Astrocyte of the spinal cord (primary cell): ENCODE results near the gene ATP13A3.

Experiments
- DNase-seq: peaks from one replicate; pipeline ENCODE4 v3.0.0; 2011; ENCODE audit warnings: low read depth, low spot score
- H3K4me3 ChIP-seq: 2 replicates; pipeline ENCODE4 v1.5.1; 2011; ENCODE audit warnings: low read depth, mild to moderate bottlenecking, low read length, moderate library complexity
- in situ Hi-C: cut with HindIII; loops from 2 replicates; pipeline ENCODE4 v1.10.0; 2017; ENCODE audit warnings: low sequenced_read_pairs
- TF ChIP-seq, protein P1 (sequence below): IDR thresholded peaks from 2 replicates; pipeline ENCODE4 v1.5.1; 2012; ENCODE audit warnings: low read depth, mild to moderate bottlenecking, low read length, inconsistent platforms

The ATP13A3 gene

GRCh38 chr3:194380326-194380725, 106.5 kb downstream of the ATP13A3 start:
- no peak overlapping the region for H3K4me3 ChIP-seq
- TF ChIP-seq, protein P1, sequence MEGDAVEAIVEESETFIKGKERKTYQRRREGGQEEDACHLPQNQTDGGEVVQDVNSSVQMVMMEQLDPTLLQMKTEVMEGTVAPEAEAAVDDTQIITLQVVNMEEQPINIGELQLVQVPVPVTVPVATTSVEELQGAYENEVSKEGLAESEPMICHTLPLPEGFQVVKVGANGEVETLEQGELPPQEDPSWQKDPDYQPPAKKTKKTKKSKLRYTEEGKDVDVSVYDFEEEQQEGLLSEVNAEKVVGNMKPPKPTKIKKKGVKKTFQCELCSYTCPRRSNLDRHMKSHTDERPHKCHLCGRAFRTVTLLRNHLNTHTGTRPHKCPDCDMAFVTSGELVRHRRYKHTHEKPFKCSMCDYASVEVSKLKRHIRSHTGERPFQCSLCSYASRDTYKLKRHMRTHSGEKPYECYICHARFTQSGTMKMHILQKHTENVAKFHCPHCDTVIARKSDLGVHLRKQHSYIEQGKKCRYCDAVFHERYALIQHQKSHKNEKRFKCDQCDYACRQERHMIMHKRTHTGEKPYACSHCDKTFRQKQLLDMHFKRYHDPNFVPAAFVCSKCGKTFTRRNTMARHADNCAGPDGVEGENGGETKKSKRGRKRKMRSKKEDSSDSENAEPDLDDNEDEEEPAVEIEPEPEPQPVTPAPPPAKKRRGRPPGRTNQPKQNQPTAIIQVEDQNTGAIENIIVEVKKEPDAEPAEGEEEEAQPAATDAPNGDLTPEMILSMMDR: no peak
- no peak for DNase-seq
- in situ Hi-C loops: no loop called here

GRCh38 chr3:194379651-194380050, 107.2 kb downstream of the ATP13A3 start:
- in situ Hi-C loops: no loop called here

GRCh38 chr3:194379231-194379630, 107.6 kb downstream of the ATP13A3 start:
- in situ Hi-C loops: no loop called here
- TF ChIP-seq, protein P1: no peak
- H3K4me3 ChIP-seq: no peak overlapping the region
- DNase-seq: no peak

More at GRCh38 chr3:194379651-194380050, 107.2 kb downstream of the ATP13A3 start:
- TF ChIP-seq, protein P1: no peak
- H3K4me3 ChIP-seq: no peak overlapping the region
- no peak for DNase-seq

DNA sequence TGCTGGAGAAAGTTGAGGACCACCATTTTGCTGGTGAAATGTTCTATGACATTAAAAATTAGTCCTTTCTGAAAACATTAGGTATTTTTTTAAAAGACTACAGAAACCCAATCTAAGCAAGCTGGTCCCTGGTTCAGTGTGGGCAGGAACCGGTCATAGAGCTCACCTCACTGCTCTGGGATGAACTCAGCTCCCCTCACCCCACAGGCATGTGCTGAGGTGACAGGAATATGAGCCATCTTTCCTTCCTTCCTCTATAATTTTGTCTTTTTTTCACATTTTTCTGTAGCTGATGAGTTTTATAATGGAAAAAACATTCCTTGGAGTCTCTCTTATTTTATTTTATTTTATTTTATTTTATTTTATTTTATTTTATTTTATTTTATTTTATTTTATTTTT, 109.1 kb downstream of the ATP13A3 start:
- in situ Hi-C loops: no loop called here
- H3K4me3 ChIP-seq: no peak overlapping the region
- TF ChIP-seq, protein P1: no peak
- DNase-seq: no peak

DNA sequence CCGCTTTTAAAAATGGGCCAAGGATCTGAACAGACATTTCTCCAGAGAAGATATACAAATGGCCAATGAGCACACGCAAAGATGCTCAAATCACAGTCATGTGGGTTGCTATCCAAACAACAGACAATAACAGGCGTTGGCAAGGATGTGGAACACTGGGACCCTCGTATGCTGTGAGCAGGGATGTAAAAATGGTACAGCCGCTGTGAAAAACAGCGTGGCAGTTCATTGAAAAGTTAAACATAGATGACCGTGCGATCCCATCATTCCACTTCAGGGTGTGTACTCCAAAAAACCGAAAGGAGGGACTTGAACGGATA, 110.6 kb downstream of the ATP13A3 start:
- in situ Hi-C loops: no loop called here
- no peak for DNase-seq
- TF ChIP-seq, protein P1: no peak
- H3K4me3 ChIP-seq: no peak overlapping the region

GRCh38 chr3:194375473-194376240, 111.1 kb downstream of the ATP13A3 start:
- DNase-seq: no peak
- in situ Hi-C loops: no loop called here
- TF ChIP-seq, protein P1: no peak
- H3K4me3 ChIP-seq: no peak overlapping the region
